B cell (primary cell): ENCODE results near the gene NOS1. TPM values are rescaled to one million over a fixed set of nuclear protein-coding genes. Genes with fewer than 3 reads are reported as not detected.

Source experiments
- ATAC-seq: fragments of 200-7000 bp; cut with Tn5 transposase; one replicate; pipeline ENCODE4 v1.10.0; 2021; ENCODE audit warnings: low read depth, mild to moderate bottlenecking, moderate number of reproducible peaks, moderate library complexity
- CTCF ChIA-PET: fragments of 350-600 bp; sonication (Branson Sonifier 250); formaldehyde crosslinking; loops from one replicate; lab custom pipeline; 2021; ENCODE audit warnings: antibody characterized with exemption, inconsistent platforms; lab: Charles Lee
- POLR2A ChIA-PET: fragments of 350-600 bp; sonication (Branson Sonifier 250); formaldehyde crosslinking; loops from one replicate; lab custom pipeline; 2021; ENCODE audit warnings: antibody characterized with exemption; lab: Charles Lee
- DNase-seq: peaks from one replicate; pipeline ENCODE4 v3.0.0; 2013
- H2AFZ ChIP-seq: 2 replicates; pipeline ENCODE4 v1.6.1; 2012; ENCODE audit warnings: mild to moderate bottlenecking, low read depth, low read length; ENCODE audit not compliant: insufficient read depth, poor library complexity, severe bottlenecking
- H3K27ac ChIP-seq, 2 donors: 1 replicate in 1 of 2; 2 replicates in 1 of 2; pipeline ENCODE4 v1.5.1; 2012 to 2013; ENCODE audit warnings: low read length in 2 of 2, mild to moderate bottlenecking in 2 of 2, moderate library complexity in 1 of 2
- H3K27me3 ChIP-seq, 4 experiments: fragments of 200-600 bp in 1 of 4; sonication (generic) in 1 of 4; replicated peaks in 1 of 4; 1 replicate in 2 of 4; 2 replicates in 2 of 4; pipeline versions ENCODE4 v1.6.1 to v1.7.0; 2013 to 2016; ENCODE audit warnings: low read length in 3 of 4, mild to moderate bottlenecking in 2 of 4, mixed read lengths in 1 of 4, moderate library complexity in 1 of 4; ENCODE audit not compliant: insufficient read depth in 4 of 4, control insufficient read depth in 3 of 4; ENCODE audit errors: control extremely low read depth in 1 of 4
- H3K36me3 ChIP-seq, 2 experiments: replicated peaks in 1 of 2; 1 replicate in 1 of 2; 2 replicates in 1 of 2; pipeline versions ENCODE4 v1.6.1 to v1.7.1; 2013; ENCODE audit warnings: low read length in 1 of 2; ENCODE audit not compliant: insufficient read depth in 2 of 2, control insufficient read depth in 1 of 2; ENCODE audit errors: control extremely low read depth in 1 of 2, extremely low read depth in 1 of 2
- H3K4me1 ChIP-seq, 2 donors: fragments of 200-600 bp in 1 of 2; sonication (generic) in 1 of 2; 1 replicate in 1 of 2; 2 replicates in 1 of 2; pipeline versions ENCODE4 v1.5.1 to v1.6.1; 2013 to 2017; ENCODE audit warnings: low read length in 2 of 2; ENCODE audit not compliant: control insufficient read depth in 2 of 2, insufficient read depth in 2 of 2
- H3K4me2 ChIP-seq: replicated peaks from 2 replicates; pipeline ENCODE3; 2012; ENCODE audit warnings: mild to moderate bottlenecking, low read depth, low read length; ENCODE audit not compliant: poor library complexity, severe bottlenecking
- H3K4me3 ChIP-seq, 5 experiments: fragments of 200-600 bp in 1 of 5; sonication (generic) in 1 of 5; 1 replicate in 3 of 5; 2 replicates in 2 of 5; pipeline versions ENCODE4 v1.5.1 to v1.7.0; 2011 to 2016; ENCODE audit warnings: low read length in 4 of 5, mild to moderate bottlenecking in 4 of 5, low read depth in 2 of 5, control low read depth in 1 of 5, moderate library complexity in 1 of 5; ENCODE audit not compliant: insufficient read depth in 1 of 5; ENCODE audit errors: control extremely low read depth in 1 of 5, extremely low read depth in 1 of 5
- H3K79me2 ChIP-seq: fragments of 200-600 bp; sonication (generic); one replicate; pipeline ENCODE4 v1.6.0; 2016; ENCODE audit warnings: low read length; ENCODE audit not compliant: control insufficient read depth, insufficient read depth
- H3K9ac ChIP-seq: fragments of 200-600 bp; sonication (generic); 2 replicates; pipeline ENCODE4 v1.6.1; 2017; ENCODE audit warnings: mild to moderate bottlenecking, low read length, moderate library complexity
- H3K9me3 ChIP-seq, 3 donors: one replicate each; pipeline versions ENCODE4 v1.6.1 to v1.7.1; 2013; ENCODE audit warnings: low read length in 2 of 3; ENCODE audit not compliant: control insufficient read depth in 2 of 3, insufficient read depth in 1 of 3; ENCODE audit errors: control extremely low read depth in 1 of 3
- H4K20me1 ChIP-seq: 2 replicates; pipeline ENCODE4 v1.6.0; 2012; ENCODE audit warnings: mild to moderate bottlenecking, low read length; ENCODE audit not compliant: insufficient read depth, control insufficient read depth, poor library complexity, severe bottlenecking
- H3K27ac Mint-ChIP-seq: one replicate; pipeline ENCODE4 v1.8.0; 2021; ENCODE audit warnings: mixed read lengths
- H3K27me3 Mint-ChIP-seq: one replicate; pipeline ENCODE4 v1.8.0; 2021; ENCODE audit warnings: mixed read lengths
- H3K4me1 Mint-ChIP-seq: one replicate; pipeline ENCODE4 v1.8.0; 2021; ENCODE audit warnings: mixed read lengths
- H3K4me3 Mint-ChIP-seq: one replicate; pipeline ENCODE4 v1.8.0; 2021; ENCODE audit warnings: mixed read lengths
- H3K9me3 Mint-ChIP-seq: one replicate; pipeline ENCODE4 v1.8.0; 2022; ENCODE audit warnings: mixed read lengths; ENCODE audit not compliant: insufficient read depth
- CTCF ChIP-seq: fragments of 200-600 bp; IDR thresholded peaks from one replicate; pipeline ENCODE4 v1.8.0; 2022; ENCODE audit warnings: antibody characterized with exemption, mild to moderate bottlenecking
- EZH2 ChIP-seq: IDR thresholded peaks from 2 replicates; pipeline ENCODE4 v1.6.1; 2012; ENCODE audit warnings: borderline replicate concordance, low read depth, mild to moderate bottlenecking, moderate library complexity, low read length; ENCODE audit not compliant: insufficient read depth, poor library complexity, severe bottlenecking
- WGBS: methylation state at CpG from one replicate; pipeline ENCODE4 v1.1.5; 2013; ENCODE audit warnings: missing lambda C conversion rate; ENCODE audit not compliant: insufficient coverage; 5-methylcytosine and 5-hydroxymethylcytosine counted together
- intact Hi-C: fragments of 100-400 bp; cut with micrococcal nuclease; formaldehyde crosslinking; loops from one replicate; pipeline ENCODE4 v1.10.0; 2022
- polyA plus RNA-seq: library from polyadenylated mRNA; depleted of rRNA; stranded (reverse); fragments of >200 nt; gene quantifications from 2 replicates; pipeline ENCODE4 v1.2.3, GENCODE V29; 2012
- total RNA-seq, 2 donors: library from RNA; stranded (reverse); fragments of 120-200 nt in 1 of 2; gene quantifications; 1 replicate in 1 of 2; 2 replicates in 1 of 2; pipeline versions ENCODE4 v1.2.3 to v1.2.4, GENCODE V29; 2013 to 2022

NOS1 gene
- total and polyA plus RNA-seq, 2 donors (not counting 1 experiment from before 2014, with no cell fraction given) = not detected

- no peak for ATAC-seq
- 78% methylated on average over 2 of the region's 12 CpGs for WGBS
- no peak overlapping the region for H3K4me2 ChIP-seq
Measured at GRCh38 chr12:117362391-117362790, 965 bp upstream of the NOS1 start.

GRCh38 chr12:117361905-117362304, 479 bp upstream of the NOS1 start:
- CTCF ChIA-PET = no interaction called here
- no peak for ATAC-seq
- TF ChIP-seq EZH2 (no peak), CTCF (no peak)

More at GRCh38 chr12:117362391-117362790, 965 bp upstream of the NOS1 start:
- H3K27me3 ChIP-seq = peaks cover 0 to 65% (median 14%) of the 10 kb centered on the region in 4 experiments
- Mint-ChIP-seq H3K27ac (no peak overlapping the region), H3K9me3 (no peaks in the 10 kb centered on the region), H3K27me3 (peaks cover 56% of the 10 kb centered on the region), H3K4me1 (no peaks in the 10 kb centered on the region), H3K4me3 (no peak overlapping the region)
- H3K4me3 ChIP-seq = no peak overlapping the region
- H3K27ac ChIP-seq = no peak overlapping the region
- no peaks in the 10 kb centered on the region for H4K20me1 ChIP-seq
- no peak overlapping the region for H3K9ac ChIP-seq
- intact Hi-C loops = no loop called here
- TF ChIP-seq EZH2 (no peak), CTCF (no peak)
- no peaks in the 10 kb centered on the region for H3K4me1 ChIP-seq
- H3K9me3 ChIP-seq = peaks cover 0 to 9% (median 0%) of the 10 kb centered on the region in 3 donors
- DNase-seq = no peak
- ChIA-PET CTCF (no interaction called here), POLR2A (no interaction called here)
- no peaks in the 10 kb centered on the region for H3K79me2 ChIP-seq
- no peak overlapping the region for H2AFZ ChIP-seq
- H3K36me3 ChIP-seq = no peaks in the 10 kb centered on the region

More at GRCh38 chr12:117361905-117362304, 479 bp upstream of the NOS1 start:
- WGBS = 48% methylated on average over 4 of the region's 4 CpGs
- Mint-ChIP-seq H3K9me3 (no peaks in the 10 kb centered on the region), H3K27me3 (peaks cover 56% of the 10 kb centered on the region), H3K4me1 (no peaks in the 10 kb centered on the region), H3K27ac (no peak overlapping the region), H3K4me3 (no peak overlapping the region)
- Histone ChIP-seq H3K4me2 (no peak overlapping the region), H2AFZ (no peak overlapping the region), H3K79me2 (no peaks in the 10 kb centered on the region), H3K27ac (no peak overlapping the region), H4K20me1 (no peaks in the 10 kb centered on the region), H3K4me3 (no peak overlapping the region), H3K27me3 (peaks cover 0 to 62% (median 14%) of the 10 kb centered on the region in 4 experiments), H3K4me1 (no peaks in the 10 kb centered on the region), H3K9me3 (peaks cover 0 to 9% (median 0%) of the 10 kb centered on the region in 3 donors), H3K9ac (no peak overlapping the region), H3K36me3 (no peaks in the 10 kb centered on the region)
- DNase-seq = no peak
- intact Hi-C loops = no loop called here
- POLR2A ChIA-PET = no interaction called here
